HG02678 (cell line): ENCODE measurements around the gene DDX19B.
A peak's percentile ranks its signal among the peaks of the same experiment; 100 is the strongest.
"Not testable (repeated sequence)": the region's sequence is repeated elsewhere in the genome, so short reads cannot be mapped to it uniquely, and the experiment has no call there.

Experiments
- ATAC-seq: cut with Tn5 transposase; IDR thresholded peaks from one replicate; pipeline ENCODE4 v1.9.1; 2021; ENCODE audit warnings: mild to moderate bottlenecking, moderate library complexity; ENCODE audit not compliant: unreplicated experiment

DDX19B gene

GRCh38 chr16:70287304-70287971 lies 11.5 kb upstream of the DDX19B start:
- not testable (repeated sequence) for ATAC-seq

- peak; percentile 99 for ATAC-seq
These were observed 9.5 kb upstream of the DDX19B start, which contains the start of gene AARS1 for GRCh38 chr16:70289229-70290094. Gene AARS1, minus strand, starts transcription at chr16:70289506. Its CDS starts 6,743 bp downstream, at chr16:70282763.

- ATAC-seq, result no peak
These were observed 8.0 kb upstream of the DDX19B start for GRCh38 chr16:70290949-70291519.

GRCh38 chr16:70292148-70292547 lies 6.8 kb upstream of the DDX19B start:
- ATAC-seq, result not testable (repeated sequence)

GRCh38 chr16:70294385-70295025 lies 4.5 kb upstream of the DDX19B start:
- ATAC-seq, result no peak

GRCh38 chr16:70295634-70296033 lies 3.4 kb upstream of the DDX19B start:
- ATAC-seq, result no peak

- ATAC-seq, result no peak
These were observed 2.1 kb downstream of the DDX19B start for GRCh38 chr16:70301121-70301520.

- no peak for ATAC-seq
These were observed 3.8 kb downstream of the DDX19B start for GRCh38 chr16:70302745-70303144.

- ATAC-seq, result no peak
These were observed 6.0 kb downstream of the DDX19B start for GRCh38 chr16:70304892-70305448.

GRCh38 chr16:70306880-70307279 lies 7.9 kb downstream of the DDX19B start:
- ATAC-seq, result no peak

- ATAC-seq, result not testable (repeated sequence)
These were observed 8.7 kb downstream of the DDX19B start for GRCh38 chr16:70307726-70308125.

GRCh38 chr16:70320121-70320520 lies 21.1 kb downstream of the DDX19B start:
- no peak for ATAC-seq

GRCh38 chr16:70324998-70325747 lies 26.2 kb downstream of the DDX19B start:
- ATAC-seq, result no peak

- ATAC-seq, result no peak
These were observed 32.1 kb downstream of the DDX19B start for GRCh38 chr16:70331091-70331490.

GRCh38 chr16:70331588-70332358 lies 32.8 kb downstream of the DDX19B start:
- ATAC-seq, result no peak

- ATAC-seq, result not testable (repeated sequence)
These were observed 33.7 kb downstream of the DDX19B start for GRCh38 chr16:70332728-70333127.

- ATAC-seq, result no peak
These were observed 38.8 kb downstream of the DDX19B start for GRCh38 chr16:70337814-70338213.

GRCh38 chr16:70341600-70341999 lies 42.6 kb downstream of the DDX19B start:
- no peak for ATAC-seq

- ATAC-seq, result no peak
These were observed 43.0 kb downstream of the DDX19B start for GRCh38 chr16:70342016-70342415.
